PFSK-1 (cell line): ENCODE measurements around the gene TCF7L1.

Source experiments
- FOXP2 ChIP-seq: optimal IDR thresholded peaks from 2 replicates; pipeline ENCODE3; 2011; ENCODE audit warnings: borderline replicate concordance, control low read depth, inconsistent platforms; ENCODE audit not compliant: insufficient read depth; ENCODE audit errors: extremely low read length, extremely low read depth
- POLR2AphosphoS5 ChIP-seq: IDR thresholded peaks from 2 replicates; pipeline ENCODE4 v1.6.1; 2012; ENCODE audit warnings: low read depth, mild to moderate bottlenecking, control low read depth, low read length, moderate library complexity
- REST ChIP-seq, 2 experiments: IDR thresholded peaks; 2 replicates each; pipeline versions ENCODE4 v1.6.1 to v1.8.0; 2011 to 2012; ENCODE audit warnings: low read depth in 2 of 2, low read length in 2 of 2, control low read depth in 1 of 2, inconsistent platforms in 1 of 2, mild to moderate bottlenecking in 1 of 2, moderate library complexity in 1 of 2; ENCODE audit not compliant: insufficient read depth in 1 of 2
- SIN3A ChIP-seq: IDR thresholded peaks from 2 replicates; pipeline ENCODE4 v1.6.1; 2012; ENCODE audit warnings: mild to moderate bottlenecking, low read length, moderate library complexity, borderline replicate concordance; ENCODE audit not compliant: insufficient read depth
- TAF1 ChIP-seq: IDR thresholded peaks from 2 replicates; pipeline ENCODE4 v1.6.1; 2012; ENCODE audit warnings: low read length, control low read depth, borderline replicate concordance; ENCODE audit not compliant: insufficient read depth

GRCh38 chr2:85356186-85356585 is 223.0 kb downstream of the TCF7L1 start:
- TF ChIP-seq REST (IDR thresholded peaks at IDR 0.05; ENCODE audit: insufficient read depth in 1 of 2, low read depth in 2 of 2, low read length in 2 of 2) = no peak
- no peak for TF ChIP-seq TAF1
- TF ChIP-seq POLR2AphosphoS5 = no peak
- no peak for TF ChIP-seq SIN3A
- no peak for TF ChIP-seq FOXP2
